Kasumi-1 (cell line): ENCODE data around the gene MIPOL1.
"Not testable (repeated sequence)": the region's sequence is repeated elsewhere in the genome, so short reads cannot be mapped to it uniquely, and the experiment has no call there.

ENCODE experiments used
- DNase-seq, 2 experiments: peaks; one replicate each; lab custom pipeline; 2025; lab: John Stamatoyannopoulos, UW

The MIPOL1 gene

DNA sequence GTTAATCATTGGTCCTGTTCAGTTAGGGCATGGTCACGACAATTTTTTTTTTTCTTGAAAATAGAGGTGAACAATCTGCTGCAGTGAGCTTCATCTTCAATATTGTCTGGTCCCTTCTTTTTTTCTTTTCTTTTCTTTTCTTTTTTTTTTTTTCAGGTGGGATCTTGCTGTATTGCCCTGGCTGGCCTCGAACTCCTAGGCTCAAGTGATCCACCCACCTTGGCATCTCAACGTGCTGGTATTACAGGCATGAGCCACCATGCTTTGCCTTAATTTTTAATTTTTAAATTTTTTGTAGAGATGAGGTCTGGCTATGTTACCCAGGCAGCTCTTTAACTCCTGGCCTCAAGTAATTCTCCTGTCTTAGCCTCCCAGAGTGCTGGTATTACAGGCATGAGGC is 36.5 kb downstream of the MIPOL1 start:
- DNase-seq = no peak

DNA sequence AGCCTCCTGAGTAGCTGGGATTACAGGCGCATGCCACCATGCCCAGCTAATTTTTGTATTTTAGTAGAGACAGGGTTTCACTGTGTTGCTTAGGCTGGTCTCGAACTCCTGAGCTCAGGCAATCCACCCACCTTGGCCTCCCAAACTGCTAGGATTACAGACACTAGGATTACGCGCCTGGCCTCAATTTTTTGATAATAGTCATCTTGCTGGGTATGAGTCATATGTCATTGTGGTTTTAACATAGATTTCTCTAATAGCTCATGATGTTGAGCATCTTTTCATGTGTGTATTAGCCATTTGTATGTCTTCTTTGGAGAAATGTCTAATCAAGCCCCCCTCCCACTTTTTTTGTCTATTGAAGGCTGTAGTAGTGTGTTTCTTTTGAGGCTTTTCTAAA is 38.3 kb downstream of the MIPOL1 start:
- DNase-seq = not testable (repeated sequence)

DNA sequence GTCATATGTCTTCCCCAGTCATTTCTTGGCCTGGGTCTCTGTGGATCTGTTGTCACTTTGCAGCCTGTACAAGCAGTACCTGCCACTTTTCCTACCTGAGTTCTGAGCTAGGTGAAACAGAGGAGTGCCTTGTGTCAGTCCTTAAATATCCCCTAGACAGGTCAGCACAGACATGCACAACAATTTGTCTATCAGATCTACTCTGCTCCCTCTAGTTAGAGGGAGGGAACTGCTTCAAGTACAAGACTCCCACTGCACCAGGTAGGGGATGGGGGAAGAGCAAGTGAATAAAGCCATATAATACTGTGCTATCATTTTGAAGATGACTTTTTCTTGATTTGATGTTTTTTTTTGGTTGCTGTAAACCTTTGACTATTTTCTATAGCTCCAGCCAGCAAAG is 39.4 kb downstream of the MIPOL1 start:
- no peak for DNase-seq

DNA sequence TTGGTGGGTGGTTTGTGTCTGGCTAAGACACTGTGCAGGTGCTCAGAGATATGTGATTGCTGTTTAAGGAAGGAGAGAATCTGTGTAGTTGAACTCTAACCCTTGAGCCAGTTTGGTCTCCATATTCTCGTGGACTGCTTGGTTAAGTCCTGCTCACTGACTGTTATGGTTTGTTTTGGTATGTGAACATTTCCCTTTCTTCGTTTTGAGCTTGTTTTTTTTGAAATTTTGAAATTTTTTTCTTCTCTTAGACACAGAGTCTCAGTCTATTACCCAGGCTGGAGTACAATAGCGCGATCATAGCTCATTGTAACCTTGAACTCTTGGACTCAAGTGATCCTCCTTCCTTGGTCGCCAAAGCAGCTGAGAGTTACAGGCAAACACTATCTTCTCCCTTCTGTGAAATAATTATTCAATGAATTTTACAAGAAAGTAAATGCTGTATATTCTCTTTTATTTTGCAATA is 40.0 kb downstream of the MIPOL1 start:
- no peak for DNase-seq

DNA sequence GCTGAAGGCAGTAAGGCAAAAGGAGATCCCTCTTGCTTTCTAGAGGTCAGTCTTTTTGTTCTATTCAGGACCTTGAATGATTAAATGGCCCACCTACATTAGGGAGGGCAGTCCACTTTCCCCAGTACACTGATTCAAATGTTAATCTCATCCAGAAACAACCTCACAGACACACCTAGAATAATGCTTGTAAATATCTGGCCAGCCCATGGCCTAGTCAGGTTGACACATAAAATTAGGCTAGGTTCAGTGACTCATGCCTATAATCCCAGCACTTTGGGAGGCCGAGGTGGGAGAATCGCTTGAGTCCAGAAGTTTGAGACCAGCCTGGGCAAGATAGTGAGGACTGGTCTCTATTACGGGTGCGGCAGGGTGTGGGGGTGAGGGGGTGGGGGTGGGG is 43.5 kb downstream of the MIPOL1 start:
- no peak for DNase-seq

DNA sequence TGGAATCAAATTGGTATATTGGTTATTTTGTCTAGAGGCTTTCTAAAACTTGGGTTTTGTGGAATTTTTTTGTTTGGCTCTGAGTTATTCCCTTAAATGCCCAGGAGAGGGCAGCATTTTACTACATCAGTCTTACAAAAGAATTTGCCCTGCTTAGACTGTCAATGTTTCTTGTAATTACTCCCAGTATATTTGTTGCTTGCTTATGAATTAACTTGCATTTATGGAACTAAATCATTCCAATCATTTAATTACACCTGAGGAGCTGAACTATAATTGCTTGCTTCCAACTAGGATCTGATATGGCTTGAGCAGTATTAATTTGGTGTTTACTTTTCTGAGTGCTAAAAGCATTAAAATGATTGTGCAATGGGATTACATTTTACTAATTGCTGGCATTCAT is 48.7 kb downstream of the MIPOL1 start:
- DNase-seq = peak; percentile 56 to 74

DNA sequence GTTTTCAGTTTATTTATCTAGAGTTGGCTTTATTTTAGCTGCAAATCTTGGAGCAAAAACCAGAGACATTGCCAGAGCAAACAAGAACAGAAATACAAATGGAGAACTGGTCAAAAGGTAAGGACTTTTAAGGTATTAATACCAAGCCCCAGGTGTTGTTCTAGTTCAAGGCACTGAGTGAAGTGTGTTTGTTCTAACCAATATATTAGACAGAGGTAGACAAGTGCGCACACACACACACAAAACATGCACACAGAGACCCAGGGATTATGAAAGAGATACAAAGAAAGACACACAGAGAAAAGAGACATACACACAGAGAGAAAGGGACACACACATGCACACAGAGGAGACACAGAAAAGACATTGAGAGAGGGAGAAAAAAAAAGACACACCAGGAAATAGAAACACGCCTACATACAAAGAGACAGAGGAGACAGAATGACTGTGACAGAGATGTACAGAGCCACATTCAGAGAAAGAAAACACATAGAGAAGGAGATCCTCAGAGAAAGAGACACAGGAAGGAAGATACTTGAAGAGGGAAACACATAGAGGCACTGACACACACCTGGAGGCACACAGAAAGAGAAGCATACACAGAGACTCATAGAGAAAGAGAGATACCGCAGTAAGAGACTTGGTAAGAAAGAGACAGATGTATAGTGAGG is 50.2 kb downstream of the MIPOL1 start:
- no peak for DNase-seq

DNA sequence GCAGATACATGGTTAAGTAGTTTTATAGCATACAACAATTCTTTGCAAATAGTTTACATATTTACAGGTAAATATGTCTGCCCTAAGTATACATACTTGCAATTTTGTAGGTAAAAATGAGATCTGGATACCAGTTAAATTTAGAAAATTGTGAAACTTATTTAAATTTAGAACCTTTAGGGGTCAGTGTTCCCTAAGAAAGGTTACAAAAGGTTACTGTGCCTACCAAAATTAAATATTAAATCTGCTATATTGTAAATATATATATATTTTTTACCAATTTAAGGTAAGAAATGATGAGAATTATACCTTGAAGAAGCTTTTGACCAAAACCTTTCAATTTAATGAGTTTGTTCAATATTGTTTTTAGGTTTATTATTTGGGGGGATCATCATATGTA is 54.0 kb downstream of the MIPOL1 start:
- DNase-seq = peak; percentile 34 to 38

DNA sequence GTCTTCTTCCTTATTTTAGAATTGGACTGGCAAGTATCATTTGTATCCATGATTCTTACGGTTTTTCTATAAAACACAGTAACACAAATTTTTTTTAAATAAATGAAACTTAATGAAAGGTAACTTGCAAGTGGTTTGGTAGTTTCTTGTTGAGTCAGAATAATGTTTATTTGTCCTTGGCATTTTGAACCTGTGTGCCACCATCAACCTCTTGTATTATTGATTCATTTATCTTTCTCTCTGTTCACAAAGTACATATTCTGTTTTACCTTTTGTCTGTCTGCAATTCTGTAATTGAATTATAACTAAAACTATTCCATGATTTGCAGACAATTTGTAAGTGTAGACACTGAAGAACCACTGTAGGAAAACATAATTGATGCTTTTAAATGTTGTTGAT is 54.7 kb downstream of the MIPOL1 start:
- no peak for DNase-seq

DNA sequence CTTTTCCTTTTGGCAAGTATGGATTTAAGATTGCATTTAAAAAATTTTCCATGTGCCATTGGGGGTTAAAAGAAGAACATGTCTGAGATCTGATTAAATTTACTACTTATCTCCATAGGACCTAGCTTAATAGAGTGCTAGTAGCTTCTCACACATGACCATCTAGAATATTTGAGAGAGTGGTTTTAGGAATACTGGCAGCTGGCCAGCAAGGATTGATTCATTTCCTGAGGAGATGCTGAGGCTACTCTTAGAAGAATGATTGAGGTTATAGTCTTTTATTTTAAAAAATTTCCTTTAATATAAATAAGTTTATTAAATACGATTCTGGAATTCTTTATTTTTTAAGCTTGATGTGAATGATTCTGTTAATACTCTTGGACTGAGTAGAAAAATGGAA is 56.2 kb downstream of the MIPOL1 start:
- DNase-seq = no peak

DNA sequence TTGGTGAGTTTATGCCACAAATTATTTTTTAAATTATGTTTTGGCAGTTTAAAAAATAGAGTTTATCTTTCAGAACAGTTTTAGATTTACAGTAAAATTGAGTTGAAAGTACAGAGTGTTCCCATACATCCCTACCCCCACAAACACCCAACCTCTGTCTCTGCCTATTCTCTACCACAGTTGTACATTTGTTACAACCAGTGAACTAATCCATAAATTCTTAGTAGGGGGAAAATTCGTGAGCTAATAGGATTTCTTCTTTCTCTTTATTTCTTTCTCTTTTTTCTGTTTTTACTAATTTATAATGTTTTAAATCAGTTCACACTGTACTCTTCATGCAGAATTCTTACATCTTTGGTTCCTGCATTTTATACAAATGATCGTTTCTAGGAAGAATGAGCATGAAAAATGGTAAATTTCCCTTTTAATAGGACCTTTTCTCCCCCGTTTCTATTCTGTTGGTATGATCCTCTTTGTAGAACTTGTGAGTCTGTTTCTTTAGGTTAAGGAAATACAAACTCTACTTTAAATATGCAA is 56.7 kb downstream of the MIPOL1 start:
- DNase-seq = no peak

DNA sequence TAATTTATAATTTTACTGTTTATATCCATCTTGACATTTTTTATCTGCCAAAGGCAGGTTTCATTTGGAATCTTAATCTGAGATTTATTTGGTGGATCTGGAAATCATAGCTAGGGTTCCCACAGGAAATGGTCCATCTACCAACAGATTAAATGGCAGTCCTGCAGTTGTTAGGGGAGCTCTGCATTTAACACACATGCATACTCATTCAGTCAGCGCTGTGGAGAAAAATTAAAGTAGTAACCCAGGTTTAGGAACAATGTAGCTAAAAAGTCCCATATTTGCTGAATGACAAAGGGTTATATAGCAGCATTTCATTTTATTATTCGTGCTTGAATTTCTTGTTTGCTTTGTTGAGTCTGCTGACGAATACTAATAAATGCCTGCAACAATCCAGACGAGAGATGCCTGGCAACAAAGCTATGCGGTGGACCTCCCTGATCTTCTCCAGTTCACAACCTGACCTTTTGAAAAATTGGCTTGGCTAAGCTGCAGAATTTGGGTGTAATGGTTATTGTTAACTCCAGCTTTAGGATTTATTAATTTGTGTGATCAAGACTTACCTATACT is 59.8 kb downstream of the MIPOL1 start:
- no peak for DNase-seq

DNA sequence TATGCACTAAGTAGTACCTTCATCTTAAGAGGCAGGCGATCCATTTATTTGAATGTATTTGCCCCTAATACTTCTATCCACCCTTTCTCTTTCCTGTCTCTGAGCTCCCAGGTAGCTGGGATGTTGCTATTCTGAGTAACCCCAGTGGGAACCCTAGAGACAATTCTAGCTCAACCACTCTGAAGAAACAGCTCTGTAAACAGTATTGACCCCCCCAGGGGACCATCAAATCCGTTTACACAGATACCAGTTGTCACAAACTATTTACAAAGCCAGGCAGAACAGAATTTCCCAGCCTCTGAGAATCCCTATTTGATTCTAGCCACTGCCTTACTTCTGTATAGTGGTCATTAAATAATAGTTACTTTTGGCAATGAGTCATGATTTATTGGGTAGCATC is 64.9 kb downstream of the MIPOL1 start:
- no peak for DNase-seq

DNA sequence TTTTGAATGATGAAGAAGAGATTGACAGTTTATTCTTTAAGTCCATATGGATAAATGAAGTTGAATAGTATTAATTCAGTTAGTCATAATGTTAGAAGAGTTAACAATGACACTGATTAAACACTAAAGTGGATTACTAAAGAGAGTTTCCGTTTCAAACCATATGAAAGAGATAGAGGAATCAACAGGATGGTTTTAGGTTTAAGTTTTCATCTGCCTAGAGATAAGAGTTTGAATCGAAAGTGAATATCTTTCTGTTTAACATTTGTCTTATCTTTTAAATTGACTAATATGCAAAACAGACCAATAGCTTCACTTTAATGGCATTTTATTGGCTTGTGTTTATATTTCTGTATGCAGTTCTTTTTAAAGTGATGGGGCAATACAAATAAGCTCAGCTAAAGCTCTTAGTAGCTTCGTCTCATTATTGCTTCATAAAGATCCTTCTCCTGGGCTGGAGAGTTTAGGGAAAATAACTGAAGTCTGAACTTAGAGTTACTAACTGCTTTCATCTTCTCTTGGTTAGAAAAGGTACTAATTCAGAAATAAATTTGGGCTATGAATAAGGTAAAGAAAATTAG is 66.0 kb downstream of the MIPOL1 start:
- DNase-seq = no peak

DNA sequence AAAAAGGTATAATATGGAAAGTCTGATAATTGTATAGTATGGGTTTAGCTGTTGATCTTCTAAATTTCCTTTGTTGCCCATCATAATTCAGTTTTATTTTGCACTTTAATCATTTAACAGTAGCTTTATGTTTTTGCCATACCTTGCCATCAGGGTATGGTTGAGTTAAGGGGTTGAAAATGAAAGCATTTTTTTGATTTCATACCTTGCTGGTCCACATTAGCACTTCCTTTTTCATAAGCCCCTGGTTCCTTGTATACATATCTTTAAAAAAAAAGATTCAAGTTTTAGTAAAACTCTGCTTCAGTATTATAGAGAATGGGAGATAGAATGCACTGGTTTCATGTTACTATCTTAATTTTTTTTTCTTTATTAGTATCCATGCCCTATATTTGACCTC is 71.1 kb downstream of the MIPOL1 start:
- no peak for DNase-seq

DNA sequence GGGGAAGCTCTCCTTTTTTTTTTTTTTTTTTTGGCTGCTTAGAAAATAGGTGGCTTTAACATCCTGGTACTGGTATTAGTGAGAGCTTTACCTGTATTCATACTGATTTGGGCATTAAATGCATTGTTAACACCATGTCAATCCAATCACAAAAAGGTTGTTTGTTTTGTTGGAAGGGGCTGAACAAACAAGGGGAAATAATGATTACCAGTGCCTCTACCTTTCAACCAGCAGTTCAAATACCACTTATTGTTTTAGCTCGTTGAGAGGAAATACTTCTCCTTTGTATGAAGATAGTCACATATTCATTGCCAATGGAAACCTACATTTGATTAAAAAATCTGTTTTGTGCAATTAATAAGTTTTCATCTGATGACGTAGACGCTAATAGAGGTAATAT is 72.9 kb downstream of the MIPOL1 start:
- no peak for DNase-seq

DNA sequence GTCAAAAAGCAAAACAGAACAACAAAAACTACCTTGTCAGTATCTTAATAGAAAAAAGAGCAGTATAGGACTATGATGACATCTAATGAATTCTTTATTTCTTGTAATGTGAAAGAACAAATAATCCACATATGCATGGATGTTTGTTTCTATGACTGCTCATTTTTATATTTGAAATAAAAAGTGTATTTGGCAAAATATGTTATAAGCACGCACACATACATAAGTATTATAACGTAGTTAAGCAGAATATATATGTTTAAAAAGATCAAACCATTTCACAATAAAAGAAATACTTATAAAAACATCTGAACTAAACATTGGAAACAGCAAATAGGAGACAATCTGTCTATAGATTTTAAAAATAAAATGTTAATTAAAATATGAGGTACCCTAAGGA is 74.8 kb downstream of the MIPOL1 start:
- DNase-seq = no peak

DNA sequence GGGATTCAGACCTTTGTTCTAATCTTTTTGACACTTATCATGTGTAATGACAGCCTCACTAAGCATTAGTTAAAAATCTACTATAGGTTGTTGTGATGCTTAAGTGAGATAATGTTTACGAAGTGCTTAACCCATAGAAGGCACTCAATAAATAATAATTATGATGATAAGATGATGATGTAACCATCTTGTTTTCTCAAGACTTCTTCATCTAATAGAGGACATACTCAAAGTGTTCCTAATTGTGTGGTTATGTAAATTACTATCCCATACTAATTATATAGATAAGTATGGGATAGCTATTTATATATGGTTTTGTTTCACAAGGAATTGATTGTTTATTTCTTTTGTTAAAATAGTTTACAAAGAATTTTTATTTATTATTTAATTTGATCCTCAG is 76.9 kb downstream of the MIPOL1 start:
- no peak for DNase-seq

DNA sequence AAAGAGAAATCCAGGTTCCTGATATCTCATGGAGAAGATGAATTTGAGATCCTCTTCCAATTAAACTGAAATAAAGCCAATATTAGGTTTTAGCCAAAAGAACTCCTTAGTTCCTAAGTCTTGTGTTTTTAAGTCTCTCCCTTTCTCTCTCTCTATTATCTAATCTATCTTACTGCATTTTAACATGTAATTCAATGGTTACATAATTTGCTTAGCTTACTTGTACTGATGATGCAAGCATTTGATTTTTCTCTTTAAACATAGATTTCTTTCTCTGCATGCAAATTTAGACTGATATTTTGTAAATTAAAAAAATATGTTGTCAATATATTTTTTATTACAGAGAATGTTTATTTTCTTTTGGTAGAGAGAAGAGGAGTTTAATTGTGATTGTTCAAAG is 78.2 kb downstream of the MIPOL1 start:
- no peak for DNase-seq

DNA sequence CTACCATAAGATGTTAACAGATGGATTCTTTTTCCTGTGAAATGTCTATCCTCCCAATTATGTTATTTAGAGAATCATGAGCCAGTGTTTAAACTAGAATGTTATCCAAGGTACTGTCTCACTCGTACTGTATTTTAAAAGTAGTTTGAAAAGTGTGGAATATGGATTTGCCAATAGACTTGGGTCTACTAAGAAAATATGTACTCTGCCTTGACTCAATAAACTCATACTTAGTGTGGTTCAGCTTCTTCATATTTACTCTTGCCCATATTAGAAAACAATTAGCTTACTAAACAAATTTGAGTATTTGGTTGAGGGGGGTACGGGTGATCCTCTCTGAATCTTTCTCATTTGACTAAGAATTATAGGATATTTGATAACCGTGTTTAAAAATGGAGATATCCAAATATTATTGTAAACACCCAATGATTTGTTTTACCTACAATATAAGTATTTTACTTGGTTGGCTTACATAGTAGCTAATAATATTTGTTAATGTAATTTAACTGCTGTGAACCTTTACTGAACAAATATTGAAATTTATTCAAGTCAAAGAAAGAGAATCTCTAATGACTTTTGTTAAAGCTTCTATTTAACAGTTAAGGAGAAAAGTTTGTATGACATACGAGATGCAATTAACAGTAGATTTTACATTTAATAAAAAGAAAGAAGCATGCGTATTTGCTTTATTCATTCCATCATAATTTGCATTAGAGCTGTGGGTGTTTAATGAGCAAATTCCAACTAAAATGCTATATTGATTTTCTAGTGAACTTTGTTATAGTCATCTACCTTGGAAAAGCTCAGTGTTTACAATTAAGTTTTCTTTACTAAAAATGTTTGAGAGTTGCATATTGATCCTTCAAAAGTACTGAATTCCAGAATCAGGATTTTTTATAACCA is 81.2 kb downstream of the MIPOL1 start:
- DNase-seq = no peak

DNA sequence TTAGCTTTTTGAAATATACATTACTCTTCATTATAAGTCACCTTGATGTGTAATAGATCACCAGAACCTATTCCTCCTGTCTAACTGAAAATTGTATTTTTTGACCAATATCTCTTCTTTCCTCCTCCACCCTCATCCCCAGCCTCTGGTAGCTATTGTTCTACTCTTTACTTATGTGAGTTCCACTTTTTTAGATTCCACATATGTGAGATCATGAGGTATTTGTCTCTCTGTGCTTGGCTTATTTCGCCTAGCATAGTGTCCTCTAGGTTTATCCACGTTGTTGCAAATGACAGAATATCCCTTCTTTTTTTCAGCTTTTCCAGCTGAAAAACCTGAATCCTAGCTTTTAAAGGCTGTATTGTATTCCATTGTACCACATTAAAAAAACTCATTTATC is 82.1 kb downstream of the MIPOL1 start:
- DNase-seq = no peak

DNA sequence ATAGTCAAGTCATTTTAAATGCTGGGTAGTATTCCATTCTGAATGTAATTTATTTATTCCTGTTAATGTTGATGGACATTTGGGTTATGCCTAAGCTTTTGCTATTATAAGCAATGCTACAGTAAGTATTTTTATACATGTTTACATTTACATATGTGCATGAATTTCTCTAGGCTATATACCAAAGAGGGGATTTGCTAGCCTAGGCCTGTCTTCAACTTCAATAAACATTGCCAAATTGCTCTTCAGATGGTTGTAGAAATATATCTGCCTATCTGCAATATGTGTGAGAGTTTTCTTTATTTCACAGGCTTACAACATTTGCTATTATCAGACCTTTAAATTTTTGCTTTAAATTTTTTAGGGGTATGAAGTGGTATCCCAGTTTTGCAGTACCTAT is 87.0 kb downstream of the MIPOL1 start:
- no peak for DNase-seq

DNA sequence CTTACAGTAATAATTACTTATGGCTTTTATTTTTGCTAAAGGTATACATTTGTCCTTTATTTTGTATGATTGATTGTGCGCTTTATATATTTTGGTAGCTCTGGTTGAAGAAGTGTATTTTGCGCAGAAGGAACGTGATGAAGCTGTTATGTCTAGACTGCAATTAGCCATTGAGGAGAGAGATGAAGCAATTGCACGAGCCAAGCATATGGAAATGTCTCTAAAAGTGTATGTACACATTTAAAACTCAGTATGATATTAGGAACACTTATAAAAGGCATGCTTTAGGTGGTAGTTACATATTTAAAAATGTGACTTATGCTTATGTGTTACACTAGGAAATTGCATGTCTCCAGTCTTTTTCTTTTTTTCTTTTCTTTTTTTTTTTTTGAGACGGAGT is 87.5 kb downstream of the MIPOL1 start:
- DNase-seq = no peak
